HG02852 (cell line): ENCODE results near the gene SERPINA5.

Experiments used
- ATAC-seq: cut with Tn5 transposase; IDR thresholded peaks from one replicate; pipeline ENCODE4 v1.9.1; 2021; ENCODE audit warnings: mild to moderate bottlenecking, moderate library complexity; ENCODE audit not compliant: unreplicated experiment

Gene SERPINA5

GRCh38 chr14:94641632-94641955, 60.4 kb downstream of the SERPINA5 start:
- no peak for ATAC-seq
